HG03139 (cell line): ENCODE data around the gene MGAT5.

Source experiments
- ATAC-seq: cut with Tn5 transposase; IDR thresholded peaks from one replicate; pipeline ENCODE4 v1.9.1; 2021; ENCODE audit not compliant: unreplicated experiment

Gene MGAT5

DNA sequence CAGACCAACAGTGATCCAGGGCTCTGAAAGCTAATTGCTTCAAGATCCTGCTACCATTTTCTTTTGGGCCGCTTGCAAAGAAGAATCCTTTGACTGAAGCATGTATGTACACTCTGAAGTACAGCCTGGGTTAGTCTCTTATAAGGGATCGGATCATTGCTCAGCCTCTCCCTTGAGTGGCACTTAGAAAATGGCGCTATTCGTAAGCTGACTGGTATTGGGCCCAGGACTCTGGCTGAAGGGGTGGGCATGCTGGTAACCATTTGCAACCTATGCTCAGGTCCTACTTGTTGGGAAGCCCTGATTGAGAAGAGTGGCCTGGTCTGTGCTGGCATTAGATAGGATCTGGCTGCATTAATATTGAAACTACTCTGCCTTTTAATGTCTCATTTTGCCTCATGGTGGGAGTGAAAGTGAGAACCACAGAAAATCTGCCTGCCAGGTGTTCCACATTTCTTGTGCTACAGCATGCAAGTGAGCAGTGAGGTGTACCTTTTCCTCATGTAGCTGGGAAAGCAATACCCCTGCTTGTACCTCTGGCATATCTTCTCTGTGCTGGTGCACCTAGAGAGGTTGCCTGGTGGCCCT, 661 bp upstream of the MGAT5 start:
- peak; percentile 49 for ATAC-seq

DNA sequence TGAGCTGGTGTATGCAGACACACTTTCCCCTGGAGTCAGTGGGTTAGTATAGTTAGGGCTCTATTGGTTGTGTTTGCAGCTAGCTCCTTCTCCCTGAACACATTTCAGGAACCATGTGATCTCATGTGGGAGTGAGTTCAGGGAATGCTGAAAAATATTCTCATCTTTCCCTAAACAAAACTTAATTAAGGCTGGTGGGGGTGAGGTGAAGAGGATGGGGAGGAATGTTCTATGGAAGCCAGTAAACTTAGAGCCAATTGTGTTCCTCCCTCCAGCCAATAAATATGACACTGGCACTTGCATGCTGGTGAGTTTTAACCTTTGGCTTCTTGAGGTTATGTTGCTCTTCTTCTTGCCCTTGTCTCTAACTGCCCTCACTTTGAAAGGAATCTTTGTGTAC, 952 bp downstream of the MGAT5 start:
- ATAC-seq = no peak

GRCh38 chr2:134256956-134257355, 3.1 kb downstream of the MGAT5 start:
- no peak for ATAC-seq

DNA sequence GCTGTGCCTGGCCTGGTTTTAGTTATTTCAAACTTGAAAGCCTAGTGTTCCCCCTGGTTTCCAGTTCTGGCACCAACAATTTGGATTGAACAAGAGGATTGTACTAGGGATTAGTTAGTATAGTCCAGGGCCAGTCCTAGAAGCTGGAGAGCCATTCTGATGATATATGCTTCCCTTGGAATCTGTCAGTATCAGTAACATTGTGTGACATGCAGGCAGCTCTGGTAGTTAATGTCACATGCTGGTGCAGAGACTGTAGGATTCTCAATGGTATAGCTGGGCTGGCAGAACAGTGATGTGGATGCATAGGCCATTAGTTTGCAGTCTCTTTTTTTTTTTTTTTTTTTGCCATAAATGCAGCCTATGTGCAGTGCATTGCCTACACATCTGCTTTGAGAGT, 3.6 kb downstream of the MGAT5 start:
- ATAC-seq = no peak

DNA sequence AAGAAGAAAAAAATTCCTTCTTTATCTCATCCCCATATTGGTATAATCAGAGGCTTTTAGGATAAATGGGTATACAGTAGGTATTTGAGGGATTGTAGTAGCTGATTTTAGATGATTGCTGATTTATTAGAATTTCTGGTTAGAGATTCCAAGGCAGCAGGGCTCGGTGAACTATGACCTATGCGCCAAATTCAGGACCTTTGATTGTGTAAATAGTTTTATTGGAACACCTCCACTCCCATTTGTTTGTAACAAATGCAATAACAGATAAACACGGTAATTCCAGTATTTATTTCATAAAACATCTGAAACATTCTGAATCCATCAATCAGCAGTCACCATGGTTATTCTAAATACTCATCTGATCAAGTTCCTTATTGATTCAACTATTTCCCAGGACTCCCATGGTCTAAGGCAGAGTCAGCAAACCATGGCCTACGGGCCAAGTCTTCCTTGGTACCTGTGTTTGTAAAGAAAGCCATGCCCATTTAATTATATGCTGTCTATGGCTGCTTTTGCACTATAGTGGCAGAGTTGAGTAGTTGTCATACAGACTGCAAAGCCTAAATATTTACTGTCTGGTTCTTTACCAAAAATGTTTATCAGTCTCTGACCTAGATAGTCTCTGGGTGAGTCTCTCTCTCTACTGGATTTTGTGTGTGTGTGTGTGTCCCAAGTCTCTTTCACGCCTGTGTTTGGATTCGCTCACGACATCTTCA, 4.3 kb downstream of the MGAT5 start:
- no peak for ATAC-seq

DNA sequence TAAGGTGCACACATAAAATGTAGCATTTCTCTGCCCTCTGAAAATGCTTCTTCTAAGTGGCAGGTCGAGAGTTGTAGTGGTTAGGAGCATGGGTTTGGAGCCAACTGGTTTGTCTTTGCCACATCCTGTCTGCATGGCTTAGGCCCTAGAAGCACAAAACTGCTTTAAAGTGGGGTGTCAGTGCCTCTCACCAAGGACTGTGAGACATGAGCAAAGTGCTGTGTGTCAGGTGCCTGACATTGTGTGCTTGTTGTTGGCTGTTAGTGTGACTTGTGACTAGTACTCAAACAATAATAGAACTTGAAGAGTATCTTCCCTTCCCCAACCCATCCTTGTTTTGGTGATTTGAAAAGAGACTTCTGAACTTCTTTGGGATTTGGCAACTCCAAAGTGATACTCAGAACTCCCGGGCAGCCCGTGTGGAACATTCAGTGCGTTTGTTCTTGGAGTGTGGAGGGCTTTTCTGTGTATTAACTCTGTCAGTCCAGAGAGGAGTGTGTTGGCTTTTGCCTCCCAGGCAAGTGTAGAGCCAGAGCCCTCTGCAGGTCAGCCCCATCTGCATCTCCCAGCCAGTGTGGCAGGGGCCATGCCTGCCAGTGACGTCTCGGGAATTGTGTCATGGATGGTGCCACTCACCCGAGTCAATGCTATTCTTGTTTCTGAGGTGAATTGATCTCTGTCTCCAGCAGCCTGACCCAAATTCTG, 5.0 kb downstream of the MGAT5 start:
- peak; percentile 43 for ATAC-seq

DNA sequence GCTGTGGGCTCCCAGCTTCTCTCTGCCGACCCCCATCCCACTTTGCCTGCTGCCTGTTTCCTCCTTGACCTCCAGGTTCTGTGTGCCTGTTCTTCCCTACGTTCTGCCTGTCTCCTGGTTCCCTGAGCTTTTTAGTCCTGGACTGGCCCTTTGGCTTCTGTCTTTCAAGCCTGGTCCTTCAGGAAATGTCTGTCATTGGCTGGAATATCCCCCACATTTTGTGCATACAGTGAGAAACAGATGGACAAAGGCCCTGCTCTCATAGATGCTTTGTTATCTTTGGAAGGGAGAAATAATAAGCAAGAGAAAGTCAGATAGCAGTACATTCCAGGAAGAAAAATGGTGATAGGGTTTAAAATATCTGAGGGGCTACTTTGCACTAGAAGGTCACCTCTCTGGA, 5.7 kb downstream of the MGAT5 start:
- no peak for ATAC-seq

- ATAC-seq = no peak
Measured at GRCh38 chr2:134259994-134260393, 6.1 kb downstream of the MGAT5 start.

GRCh38 chr2:134260713-134261112, 6.8 kb downstream of the MGAT5 start:
- no peak for ATAC-seq

- ATAC-seq = peak; percentile 44
Measured at GRCh38 chr2:134261398-134262131, 7.7 kb downstream of the MGAT5 start.

DNA sequence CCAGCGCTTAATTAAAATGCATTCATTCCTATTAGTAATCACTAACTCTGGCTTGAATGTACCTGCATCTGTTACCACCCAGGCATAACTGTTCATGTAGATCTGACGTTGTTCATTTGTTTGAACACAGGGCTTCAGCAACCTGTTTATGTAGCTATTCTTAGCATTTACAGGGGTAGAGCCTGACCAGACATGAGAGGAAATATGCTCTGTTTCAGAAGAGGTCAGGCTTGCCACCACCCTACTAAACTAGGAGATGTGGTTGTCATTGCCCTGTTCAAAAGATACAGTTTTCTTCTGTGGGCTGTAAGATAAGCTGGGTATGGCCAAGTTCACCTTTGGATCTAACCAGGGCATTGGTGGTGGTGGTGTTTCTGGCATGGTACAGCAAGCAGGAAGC, 8.8 kb downstream of the MGAT5 start:
- ATAC-seq = peak; percentile 46

DNA sequence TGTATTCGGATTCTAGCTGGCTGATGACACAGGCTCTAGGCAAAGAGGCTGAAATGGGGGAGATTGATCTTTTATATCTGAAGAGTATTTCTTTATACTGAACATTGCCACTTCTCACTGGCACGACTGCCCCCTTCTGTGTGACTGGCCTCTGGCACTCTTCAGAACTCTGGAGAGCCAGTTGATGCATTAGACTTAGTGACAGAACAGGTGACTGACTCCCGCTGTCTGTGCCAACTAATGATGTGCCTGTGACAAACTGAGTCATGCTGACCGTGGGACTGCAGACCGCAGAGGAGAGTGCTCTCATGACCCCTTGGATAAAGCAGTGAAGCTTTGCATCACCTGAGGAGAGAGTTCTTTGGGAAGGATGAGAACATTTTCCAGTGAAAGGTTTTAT, 14.4 kb downstream of the MGAT5 start:
- ATAC-seq = no peak

- ATAC-seq = no peak
Measured at GRCh38 chr2:134269230-134269629, 15.4 kb downstream of the MGAT5 start.

- ATAC-seq = no peak
Measured at GRCh38 chr2:134269972-134270735, 16.3 kb downstream of the MGAT5 start.

DNA sequence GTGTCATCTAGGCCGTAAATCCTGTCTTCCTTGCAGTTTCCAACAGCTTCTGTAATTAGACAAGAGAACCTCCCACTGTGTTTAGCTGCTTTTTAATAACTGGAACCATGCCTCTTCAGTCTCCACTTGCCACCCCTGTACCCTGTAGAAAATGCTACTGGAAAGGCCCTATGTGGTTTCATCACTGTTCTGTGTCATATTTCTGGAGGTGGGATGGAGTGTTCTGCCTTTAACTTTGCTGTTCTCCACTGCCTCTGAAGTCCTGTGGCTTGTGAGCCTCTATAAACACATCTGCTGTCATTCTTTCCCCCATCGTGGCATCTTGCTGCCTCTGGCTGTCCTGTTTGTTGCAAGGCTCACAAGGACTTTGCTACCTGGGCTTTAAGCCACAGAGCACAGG, 17.9 kb downstream of the MGAT5 start:
- ATAC-seq = no peak

- no peak for ATAC-seq
Measured at GRCh38 chr2:134272806-134273205, 18.9 kb downstream of the MGAT5 start.

GRCh38 chr2:134273256-134273983, 19.5 kb downstream of the MGAT5 start:
- ATAC-seq = no peak

DNA sequence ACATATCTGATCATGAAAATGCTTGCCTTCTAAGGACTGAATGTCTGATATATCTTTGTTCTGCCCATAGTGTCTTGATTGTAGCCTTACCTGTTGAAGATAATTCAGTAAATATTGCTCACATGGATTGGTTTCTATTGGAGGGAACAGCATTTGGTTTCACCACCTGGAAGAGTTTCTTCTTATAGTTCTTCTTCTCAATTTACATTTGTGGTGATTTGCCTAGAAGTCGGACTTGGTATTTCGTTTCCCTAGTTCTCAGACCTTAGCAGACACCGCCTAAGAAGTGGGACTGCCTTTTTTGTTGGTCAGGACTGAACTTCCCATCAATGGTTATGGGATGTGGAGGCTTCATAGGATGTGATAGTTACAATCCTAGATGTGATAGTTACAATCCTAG, 20.2 kb downstream of the MGAT5 start:
- no peak for ATAC-seq

DNA sequence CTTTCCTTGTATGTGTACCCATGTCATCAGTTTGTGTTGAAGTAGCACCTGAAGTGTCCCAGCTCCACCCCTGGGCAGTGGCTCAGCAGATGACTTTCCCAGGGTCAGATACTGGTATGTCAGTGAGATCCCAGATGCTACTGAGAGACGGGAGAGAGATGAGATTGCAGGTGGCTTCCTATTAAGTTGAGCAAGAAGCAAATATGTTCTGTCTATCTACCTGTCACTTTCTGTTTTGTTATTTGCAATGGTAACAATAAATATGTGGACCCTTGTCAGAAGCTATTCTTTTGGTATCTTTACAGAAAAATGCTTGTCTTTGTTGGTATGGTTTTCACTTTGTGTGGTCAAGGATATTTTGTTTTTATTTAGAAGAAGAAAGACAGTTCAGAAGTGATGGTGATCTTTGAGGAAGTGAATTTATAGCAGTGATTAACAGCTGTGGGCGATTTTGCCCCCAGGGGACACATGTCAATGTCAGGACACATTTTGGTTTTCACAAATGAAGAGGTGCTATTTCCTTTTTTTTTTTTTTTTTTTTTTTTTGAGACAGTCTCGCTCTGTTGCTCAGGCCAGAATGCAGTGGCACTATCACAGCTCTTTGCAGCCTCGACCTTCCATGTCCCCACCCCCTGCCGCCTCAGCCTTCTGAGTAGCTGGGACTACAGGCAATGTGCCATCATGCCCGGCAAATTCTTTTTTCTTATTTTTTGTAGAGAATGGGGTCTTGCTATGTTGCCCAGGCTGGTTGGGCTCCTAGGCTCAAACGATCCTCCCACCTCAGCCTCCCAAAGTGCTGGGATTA, 21.4 kb downstream of the MGAT5 start:
- ATAC-seq = peak; percentile 75
